Spleen (tissue), 7 donors: Measurements from ENCODE around the gene ZNF474.

Experiments used
- CTCF ChIP-seq, 11 experiments: fragments of 200-600 bp in 7 of 11; fragments of 450-650 bp in 4 of 11; sonication (generic) in 4 of 11; IDR thresholded peaks in 8 of 11; conservative IDR thresholded peaks in 3 of 11; 1 replicate in 7 of 11; 2 replicates in 4 of 11; pipeline versions ENCODE4 v1.4.0 to v1.8.0; 2016 to 2021; ENCODE audit warnings: antibody characterized with exemption in 11 of 11, inconsistent platforms in 4 of 11, mild to moderate bottlenecking in 1 of 11
- POLR2A ChIP-seq, 3 donors: fragments of 450-650 bp; IDR thresholded peaks; one replicate each; pipeline ENCODE4 v1.5.1; 2017; ENCODE audit warnings: antibody characterized with exemption in 3 of 3, mild to moderate bottlenecking in 1 of 3
- POLR2AphosphoS5 ChIP-seq, 3 donors: sonication (generic); formaldehyde crosslinking; IDR thresholded peaks; one replicate each; pipeline ENCODE4 v1.5.1; 2017; ENCODE audit warnings: antibody characterized with exemption in 3 of 3
- donor health status: DM: no; HTN: no; CAD: no; lungs with moderate emphysema.
- donor health status: DM: no; HTN: no; CAD: no.
- donor health status: DM: no; HTN: no; CAD: no.

- no peak for TF ChIP-seq POLR2A (IDR thresholded peaks at IDR 0.05)
- peak in 5 of 11 experiments; percentile 14 to 32 (median 23) for TF ChIP-seq CTCF (IDR thresholded peaks at IDR 0.05 in 8 of 11, conservative IDR thresholded peaks at IDR 0.05 in 3 of 11)
- no peak for TF ChIP-seq POLR2AphosphoS5 (IDR thresholded peaks at IDR 0.05)
Measured at GRCh38 chr5:122091936-122092600, 37.3 kb upstream of the ZNF474 start.
